Mesendoderm (in vitro differentiated cells): Measurements from ENCODE around the gene S100A4. TPM values are rescaled to one million over a fixed set of nuclear protein-coding genes. Genes with fewer than 3 reads are reported as not detected.
"Not testable (repeated sequence)": the region's sequence is repeated elsewhere in the genome, so short reads cannot be mapped to it uniquely, and the experiment has no call there.

ENCODE experiments used
- DNase-seq: peaks from one replicate; pipeline ENCODE4 v3.0.0; 2013
- H2AK5ac ChIP-seq: 2 replicates; pipeline ENCODE4 v1.6.1; 2013; ENCODE audit warnings: low read length, inconsistent platforms
- H2BK120ac ChIP-seq: 2 replicates; pipeline ENCODE4 v1.6.1; 2013; ENCODE audit warnings: low read depth, mild to moderate bottlenecking, low read length, moderate library complexity, mixed read lengths
- H2BK15ac ChIP-seq: replicated peaks from 2 replicates; pipeline ENCODE4 v1.6.1; 2013; ENCODE audit warnings: low read depth, mild to moderate bottlenecking, moderate library complexity
- H2BK5ac ChIP-seq: 2 replicates; pipeline ENCODE4 v1.6.1; 2013; ENCODE audit warnings: low read length, inconsistent platforms
- H3K18ac ChIP-seq: 2 replicates; pipeline ENCODE4 v1.6.1; 2013; ENCODE audit warnings: mild to moderate bottlenecking, low read length, mixed read lengths
- H3K23ac ChIP-seq: one replicate; pipeline ENCODE4 v1.6.1; 2013; ENCODE audit warnings: low read length
- H3K27ac ChIP-seq: 2 replicates; pipeline ENCODE4 v1.5.1; 2013; ENCODE audit warnings: low read depth, mild to moderate bottlenecking, inconsistent platforms, low read length, moderate library complexity
- H3K27me3 ChIP-seq: 2 replicates; pipeline ENCODE4 v1.6.1; 2013; ENCODE audit warnings: low read length, control low read depth, mild to moderate bottlenecking, inconsistent platforms; ENCODE audit not compliant: insufficient read depth, poor library complexity
- H3K36me3 ChIP-seq: 2 replicates; pipeline ENCODE4 v1.6.1; 2013; ENCODE audit warnings: low read length, inconsistent platforms; ENCODE audit not compliant: control insufficient read depth, insufficient read depth
- H3K4ac ChIP-seq: one replicate; pipeline ENCODE4 v1.6.1; 2013; ENCODE audit warnings: low read depth, mild to moderate bottlenecking, low read length, moderate library complexity
- H3K4me1 ChIP-seq: 2 replicates; pipeline ENCODE4 v1.6.1; 2013; ENCODE audit warnings: low read depth, low read length, inconsistent platforms; ENCODE audit not compliant: control insufficient read depth
- H3K4me2 ChIP-seq: 2 replicates; pipeline ENCODE4 v1.6.1; 2013; ENCODE audit warnings: low read length
- H3K4me3 ChIP-seq: 2 replicates; pipeline ENCODE4 v1.5.1; 2013; ENCODE audit warnings: mild to moderate bottlenecking, low read length
- H3K56ac ChIP-seq: one replicate; pipeline ENCODE4 v1.6.1; 2013; ENCODE audit warnings: low read length
- H3K79me1 ChIP-seq: 2 replicates; pipeline ENCODE4 v1.6.1; 2013; ENCODE audit warnings: low read length, inconsistent platforms
- H3K79me2 ChIP-seq: 2 replicates; pipeline ENCODE4 v1.6.1; 2013; ENCODE audit warnings: mild to moderate bottlenecking, low read length; ENCODE audit not compliant: control insufficient read depth, insufficient read depth
- H3K9ac ChIP-seq: 2 replicates; pipeline ENCODE4 v1.6.1; 2013; ENCODE audit warnings: low read length, inconsistent platforms
- H4K5ac ChIP-seq: one replicate; pipeline ENCODE4 v1.6.1; 2013; ENCODE audit warnings: low read length
- H4K8ac ChIP-seq: one replicate; pipeline ENCODE4 v1.6.1; 2013; ENCODE audit warnings: low read depth, mild to moderate bottlenecking, control low read depth, low read length, moderate library complexity
- WGBS: extraction: QIAGEN DNeasy Blood & Tissue Kit; methylation state at CpG from one replicate; pipeline ENCODE4 v1.1.7; 2013; ENCODE audit warnings: low lambda C conversion rate, missing lambda C conversion rate; ENCODE audit not compliant: insufficient coverage; ENCODE audit errors: extremely low coverage; 5-methylcytosine and 5-hydroxymethylcytosine counted together
- polyA plus RNA-seq, 2 experiments: library from polyadenylated mRNA; stranded (reverse); fragments of 200-250 nt; gene quantifications; one replicate each; pipeline ENCODE4 v1.2.3, GENCODE V29; 2013

S100A4 gene
- 19.8 TPM for polyA plus RNA-seq (2013, experiment 1 of 2)
- polyA plus RNA-seq (2013, experiment 2 of 2): 20.5 TPM

- peak; percentile 98 for DNase-seq
- Histone ChIP-seq H3K4me3 (no peak within 1 kb of the TSS), H3K27me3 (no peaks in the 10 kb centered on the region), H3K36me3 (no peaks in the 10 kb centered on the region), H3K79me1 (no peaks in the 10 kb centered on the region), H3K4me2 (peak within 1 kb of the TSS; percentile 45), H3K23ac (peak within 1 kb of the TSS; percentile 72), H2BK5ac (peak within 1 kb of the TSS; percentile 91), H4K8ac (no peak within 1 kb of the TSS), H4K5ac (peak within 1 kb of the TSS; percentile 96), H2BK15ac (no peak within 1 kb of the TSS), H3K27ac (peak within 1 kb of the TSS; percentile 61), H2BK120ac (no peak within 1 kb of the TSS), H3K9ac (peak within 1 kb of the TSS; percentile 79), H3K79me2 (no peaks in the 10 kb centered on the region), H3K18ac (peak within 1 kb of the TSS; percentile 57), H3K4me1 (peaks cover 9% of the 10 kb centered on the region), H3K56ac (peak within 1 kb of the TSS; percentile 96), H3K4ac (peak within 1 kb of the TSS; percentile 19), H2AK5ac (peak within 1 kb of the TSS; percentile 97)
- no CpG with 5 or more reads among the region's 19 CpGs for WGBS
These were observed at the start of gene S100A4 for GRCh38 chr1:153545067-153546055. Gene S100A4, minus strand, starts transcription at chr1:153545806. Its CDS starts 1,012 bp downstream, at chr1:153544794.

- no peaks in the 10 kb centered on the region for H3K36me3 ChIP-seq
- no peak overlapping the region for H2BK120ac ChIP-seq
- no peak overlapping the region for H3K23ac ChIP-seq
- no peak overlapping the region for H4K5ac ChIP-seq
- no peaks in the 10 kb centered on the region for H3K79me1 ChIP-seq
- no peaks in the 10 kb centered on the region for H3K79me2 ChIP-seq
- no CpG with 5 or more reads among the region's 4 CpGs for WGBS
- H3K18ac ChIP-seq: no peak overlapping the region
- H3K4me1 ChIP-seq: no peaks in the 10 kb centered on the region
- no peak overlapping the region for H2BK15ac ChIP-seq
- H3K56ac ChIP-seq: no peak overlapping the region
- no peaks in the 10 kb centered on the region for H3K27me3 ChIP-seq
- no peak overlapping the region for H3K4me3 ChIP-seq
- H3K4me2 ChIP-seq: no peak overlapping the region
- no peak overlapping the region for H4K8ac ChIP-seq
- no peak for DNase-seq
- no peak overlapping the region for H3K9ac ChIP-seq
- no peak overlapping the region for H2AK5ac ChIP-seq
- H3K27ac ChIP-seq: no peak overlapping the region
- H3K4ac ChIP-seq: no peak overlapping the region
- no peak overlapping the region for H2BK5ac ChIP-seq
These were observed 47.1 kb upstream of the S100A4 start for GRCh38 chr1:153592748-153593147.

GRCh38 chr1:153588482-153588881, 42.9 kb upstream of the S100A4 start:
- no peak overlapping the region for H2BK15ac ChIP-seq
- no peak for DNase-seq
- no CpG with 5 or more reads among the region's 2 CpGs for WGBS

GRCh38 chr1:153588033-153588432, 42.4 kb upstream of the S100A4 start:
- WGBS: no CpG with 5 or more reads among the region's 10 CpGs
- DNase-seq, H3K18ac ChIP-seq, H3K4me1 ChIP-seq, H3K36me3 ChIP-seq, H4K5ac ChIP-seq, H2BK5ac ChIP-seq, H3K4me3 ChIP-seq, H3K27ac ChIP-seq, H3K79me2 ChIP-seq, H3K27me3 ChIP-seq, H3K23ac ChIP-seq, H2BK15ac ChIP-seq, H3K9ac ChIP-seq, H3K79me1 ChIP-seq, H3K4ac ChIP-seq, H3K4me2 ChIP-seq, H3K56ac ChIP-seq, H4K8ac ChIP-seq, H2BK120ac ChIP-seq, H2AK5ac ChIP-seq: not testable (repeated sequence)

More at GRCh38 chr1:153588482-153588881, 42.9 kb upstream of the S100A4 start:
- no peaks in the 10 kb centered on the region for H3K27me3 ChIP-seq
- H3K79me1 ChIP-seq: no peaks in the 10 kb centered on the region
- no peak overlapping the region for H2BK120ac ChIP-seq
- H3K27ac ChIP-seq: no peak overlapping the region
- H3K4me1 ChIP-seq: no peaks in the 10 kb centered on the region
- no peak overlapping the region for H4K5ac ChIP-seq
- H3K23ac ChIP-seq: no peak overlapping the region
- no peak overlapping the region for H3K18ac ChIP-seq
- H3K4me2 ChIP-seq: no peak overlapping the region
- no peak overlapping the region for H3K4me3 ChIP-seq
- no peaks in the 10 kb centered on the region for H3K79me2 ChIP-seq
- H2AK5ac ChIP-seq: no peak overlapping the region
- no peak overlapping the region for H3K9ac ChIP-seq
- no peaks in the 10 kb centered on the region for H3K36me3 ChIP-seq
- H2BK5ac ChIP-seq: no peak overlapping the region
- no peak overlapping the region for H3K4ac ChIP-seq
- no peak overlapping the region for H4K8ac ChIP-seq
- no peak overlapping the region for H3K56ac ChIP-seq

GRCh38 chr1:153587314-153587713, 41.7 kb upstream of the S100A4 start:
- no peaks in the 10 kb centered on the region for H3K36me3 ChIP-seq
- H3K23ac ChIP-seq: no peak overlapping the region
- H4K5ac ChIP-seq: no peak overlapping the region
- no peaks in the 10 kb centered on the region for H3K79me1 ChIP-seq
- no peaks in the 10 kb centered on the region for H3K79me2 ChIP-seq
- WGBS: no CpG with 5 or more reads among the region's 5 CpGs
- no peak overlapping the region for H4K8ac ChIP-seq
- H2BK5ac ChIP-seq: no peak overlapping the region
- peak; percentile 84 for DNase-seq
- no peak overlapping the region for H3K4me2 ChIP-seq
- H3K4ac ChIP-seq: no peak overlapping the region
- no peak overlapping the region for H2BK15ac ChIP-seq
- no peak overlapping the region for H2BK120ac ChIP-seq
- no peak overlapping the region for H3K56ac ChIP-seq
- H3K27me3 ChIP-seq: no peaks in the 10 kb centered on the region
- no peak overlapping the region for H3K27ac ChIP-seq
- no peak overlapping the region for H3K9ac ChIP-seq
- H3K4me3 ChIP-seq: no peak overlapping the region
- no peak overlapping the region for H2AK5ac ChIP-seq
- no peak overlapping the region for H3K18ac ChIP-seq
- no peaks in the 10 kb centered on the region for H3K4me1 ChIP-seq
